Esophagus muscularis mucosa (tissue), 4 donors: ENCODE data around the gene DDX53.

Experiments
- EP300 ChIP-seq: sonication (generic); formaldehyde crosslinking; IDR thresholded peaks from one replicate; pipeline ENCODE4 v1.6.1; 2017; ENCODE audit warnings: antibody characterized with exemption
- POLR2A ChIP-seq: fragments of 450-650 bp; IDR thresholded peaks from one replicate; pipeline ENCODE4 v1.6.1; 2017; ENCODE audit warnings: antibody characterized with exemption, moderate library complexity, mild to moderate bottlenecking, low read depth
- POLR2AphosphoS5 ChIP-seq, 2 donors: sonication (generic); formaldehyde crosslinking; IDR thresholded peaks; one replicate each; pipeline ENCODE4 v1.6.1; 2017; ENCODE audit warnings: antibody characterized with exemption in 2 of 2
- TF ChIP-seq, protein P1 (sequence below), 3 experiments: fragments of 200-600 bp in 2 of 3; fragments of 450-650 bp in 1 of 3; sonication (generic) in 2 of 3; IDR thresholded peaks; one replicate each; pipeline ENCODE4 v1.5.1; 2017 to 2019; ENCODE audit warnings: antibody characterized with exemption in 3 of 3, mild to moderate bottlenecking in 2 of 3, moderate library complexity in 1 of 3

DNA sequence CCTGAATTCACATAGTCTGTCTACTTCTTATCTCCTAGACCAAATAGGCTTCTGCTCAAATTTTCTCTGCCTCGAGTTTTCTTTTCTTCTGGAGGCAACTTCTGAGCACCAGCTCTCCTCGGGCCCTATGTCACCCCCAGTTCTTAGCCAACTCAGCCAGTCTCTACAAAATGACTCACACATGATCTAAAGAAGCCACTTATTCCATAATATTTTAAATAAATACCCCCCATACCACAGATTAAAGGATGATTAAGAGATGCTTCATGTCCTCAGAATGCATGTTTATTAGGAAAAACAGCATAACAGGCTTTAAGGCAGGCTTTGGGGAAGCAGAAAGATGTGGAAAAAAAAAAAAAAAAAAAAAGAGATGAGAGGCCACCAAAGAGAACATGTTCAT lies 36.6 kb upstream of the DDX53 start:
- TF ChIP-seq POLR2AphosphoS5 (IDR thresholded peaks at IDR 0.05), result no peak
- TF ChIP-seq, protein P1, sequence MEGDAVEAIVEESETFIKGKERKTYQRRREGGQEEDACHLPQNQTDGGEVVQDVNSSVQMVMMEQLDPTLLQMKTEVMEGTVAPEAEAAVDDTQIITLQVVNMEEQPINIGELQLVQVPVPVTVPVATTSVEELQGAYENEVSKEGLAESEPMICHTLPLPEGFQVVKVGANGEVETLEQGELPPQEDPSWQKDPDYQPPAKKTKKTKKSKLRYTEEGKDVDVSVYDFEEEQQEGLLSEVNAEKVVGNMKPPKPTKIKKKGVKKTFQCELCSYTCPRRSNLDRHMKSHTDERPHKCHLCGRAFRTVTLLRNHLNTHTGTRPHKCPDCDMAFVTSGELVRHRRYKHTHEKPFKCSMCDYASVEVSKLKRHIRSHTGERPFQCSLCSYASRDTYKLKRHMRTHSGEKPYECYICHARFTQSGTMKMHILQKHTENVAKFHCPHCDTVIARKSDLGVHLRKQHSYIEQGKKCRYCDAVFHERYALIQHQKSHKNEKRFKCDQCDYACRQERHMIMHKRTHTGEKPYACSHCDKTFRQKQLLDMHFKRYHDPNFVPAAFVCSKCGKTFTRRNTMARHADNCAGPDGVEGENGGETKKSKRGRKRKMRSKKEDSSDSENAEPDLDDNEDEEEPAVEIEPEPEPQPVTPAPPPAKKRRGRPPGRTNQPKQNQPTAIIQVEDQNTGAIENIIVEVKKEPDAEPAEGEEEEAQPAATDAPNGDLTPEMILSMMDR (IDR thresholded peaks at IDR 0.05), result no peak
- no peak for TF ChIP-seq POLR2A
- no peak for TF ChIP-seq EP300
